PC-9 (cell line): ENCODE measurements around the gene ANTXR2.

Experiments used
- CTCF ChIP-seq: fragments of 200-600 bp; sonication (generic); conservative IDR thresholded peaks from 2 replicates; pipeline ENCODE4 v1.6.1; 2017; ENCODE audit warnings: mixed run types, antibody characterized with exemption, mild to moderate bottlenecking, moderate library complexity
- EZH2 ChIP-seq: fragments of 200-600 bp; sonication (generic); IDR thresholded peaks from 2 replicates; pipeline ENCODE4 v1.8.0; 2017; ENCODE audit warnings: antibody characterized with exemption, low read depth

- no peak for TF ChIP-seq CTCF
- TF ChIP-seq EZH2, result no peak
These were observed 7.4 kb downstream of the ANTXR2 start for GRCh38 chr4:80065601-80066000.
